HG03064 (cell line): ENCODE data around the gene GSTM3.
"Not testable (repeated sequence)": the region's sequence is repeated elsewhere in the genome, so short reads cannot be mapped to it uniquely, and the experiment has no call there.

Experiments used
- ATAC-seq: cut with Tn5 transposase; IDR thresholded peaks from one replicate; pipeline ENCODE4 v1.9.1; 2021; ENCODE audit warnings: low read depth; ENCODE audit not compliant: unreplicated experiment

The GSTM3 gene

GRCh38 chr1:109708949-109709348 is 31.9 kb downstream of the GSTM3 start:
- ATAC-seq = not testable (repeated sequence)

- ATAC-seq = no peak
These were observed 35.4 kb downstream of the GSTM3 start for GRCh38 chr1:109705411-109705810.

- ATAC-seq = no peak
These were observed 36.7 kb downstream of the GSTM3 start for GRCh38 chr1:109704173-109704572.

GRCh38 chr1:109702940-109703339 is 37.9 kb downstream of the GSTM3 start:
- ATAC-seq = not testable (repeated sequence)

- ATAC-seq = not testable (repeated sequence)
These were observed 43.0 kb downstream of the GSTM3 start for GRCh38 chr1:109697861-109698260.

GRCh38 chr1:109697066-109697465 is 43.8 kb downstream of the GSTM3 start:
- no peak for ATAC-seq

GRCh38 chr1:109695138-109695537 is 45.7 kb downstream of the GSTM3 start:
- ATAC-seq = not testable (repeated sequence)

- not testable (repeated sequence) for ATAC-seq
These were observed 46.4 kb downstream of the GSTM3 start for GRCh38 chr1:109694400-109694799.

GRCh38 chr1:109691759-109692158 is 49.1 kb downstream of the GSTM3 start:
- no peak for ATAC-seq

GRCh38 chr1:109689844-109690405 is 50.9 kb downstream of the GSTM3 start:
- no peak for ATAC-seq

GRCh38 chr1:109687641-109688499 is 53.0 kb downstream of the GSTM3 start, which contains the start of gene GSTM1:
Gene GSTM1, plus strand, starts transcription at chr1:109687817. Its CDS starts 57 bp downstream, at chr1:109687874.
- ATAC-seq = peak; percentile 99

- not testable (repeated sequence) for ATAC-seq
These were observed 53.7 kb downstream of the GSTM3 start for GRCh38 chr1:109687109-109687508.

GRCh38 chr1:109685890-109686289 is 54.9 kb downstream of the GSTM3 start:
- not testable (repeated sequence) for ATAC-seq

GRCh38 chr1:109685399-109685798 is 55.4 kb downstream of the GSTM3 start:
- ATAC-seq = not testable (repeated sequence)

- not testable (repeated sequence) for ATAC-seq
These were observed 56.1 kb downstream of the GSTM3 start for GRCh38 chr1:109684777-109685176.
